Brain pericyte (primary cell): Measurements from ENCODE around the gene FAM186B.
"Not testable (repeated sequence)": the region's sequence is repeated elsewhere in the genome, so short reads cannot be mapped to it uniquely, and the experiment has no call there.

Experiments used
- DNase-seq: peaks from one replicate; pipeline ENCODE4 v3.0.0-alpha.2; 2012; ENCODE audit warnings: low read depth, low spot score

FAM186B gene

DNA sequence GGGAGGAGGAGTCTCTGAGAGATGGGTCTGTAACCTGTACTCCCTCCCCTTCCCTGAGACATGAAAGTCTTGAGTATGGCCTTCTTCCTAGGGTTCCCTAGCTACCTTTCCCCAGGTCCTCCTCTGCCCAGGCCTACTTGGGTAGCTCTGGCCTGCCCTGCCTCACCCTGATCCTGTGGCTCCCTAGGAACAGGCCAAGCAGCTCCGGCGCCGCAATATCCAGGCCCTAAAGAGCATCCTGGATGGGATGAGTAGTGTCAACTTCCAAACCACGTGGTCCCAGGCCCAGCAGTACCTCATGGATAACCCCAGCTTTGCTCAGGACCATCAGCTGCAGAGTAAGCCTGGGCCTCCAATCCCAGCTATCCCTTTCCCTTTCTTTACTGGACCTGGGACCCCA, 30.2 kb upstream of the FAM186B start:
- no peak for DNase-seq

DNA sequence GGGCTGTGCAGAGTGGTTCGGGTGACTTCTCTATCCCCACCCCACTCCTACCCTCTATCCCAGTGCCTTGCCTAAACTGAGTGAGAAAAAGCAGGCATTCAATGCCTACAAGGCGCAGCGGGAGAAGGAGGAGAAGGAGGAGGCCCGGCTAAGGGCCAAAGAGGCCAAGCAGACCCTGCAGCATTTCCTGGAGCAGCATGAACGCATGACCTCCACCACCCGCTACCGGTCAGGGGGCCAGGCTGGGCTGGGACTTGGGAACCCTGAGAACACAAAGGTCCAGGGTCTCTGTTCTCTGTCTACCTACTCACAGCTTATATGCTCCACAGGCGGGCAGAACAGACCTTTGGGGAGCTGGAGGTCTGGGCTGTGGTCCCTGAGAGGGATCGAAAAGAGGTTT, 29.6 kb upstream of the FAM186B start:
- no peak for DNase-seq

DNA sequence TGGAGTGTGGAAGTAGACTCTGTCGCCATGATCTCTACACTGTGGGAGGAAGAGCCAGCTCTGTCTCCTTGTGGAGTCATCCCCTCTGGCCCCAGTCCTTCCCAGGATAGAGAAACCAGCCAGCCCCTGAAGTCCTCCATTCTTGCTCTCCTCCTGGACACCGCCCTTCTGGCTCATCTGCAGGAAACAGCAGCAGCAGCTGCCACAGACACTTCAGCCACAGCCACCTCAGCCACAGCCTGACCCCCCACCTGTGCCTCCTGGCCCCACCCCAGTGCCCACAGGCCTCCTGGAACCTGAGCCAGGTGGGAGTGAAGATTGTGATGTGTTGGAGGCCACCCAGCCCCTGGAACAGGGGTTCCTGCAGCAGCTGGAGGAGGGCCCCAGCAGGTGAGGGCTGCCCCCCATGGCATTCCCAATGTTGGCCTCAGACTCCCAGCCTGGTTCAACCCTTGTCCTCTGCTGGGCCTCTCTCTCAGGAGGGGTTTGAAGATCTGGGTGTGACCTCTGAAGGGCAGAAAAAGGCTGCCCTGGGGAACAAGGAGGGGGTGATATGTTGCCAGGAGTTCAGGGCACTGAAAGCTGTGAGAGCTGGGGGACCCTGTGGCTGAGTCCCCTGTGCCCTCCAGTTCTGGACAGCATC, 28.4 kb upstream of the FAM186B start:
- no peak for DNase-seq

DNA sequence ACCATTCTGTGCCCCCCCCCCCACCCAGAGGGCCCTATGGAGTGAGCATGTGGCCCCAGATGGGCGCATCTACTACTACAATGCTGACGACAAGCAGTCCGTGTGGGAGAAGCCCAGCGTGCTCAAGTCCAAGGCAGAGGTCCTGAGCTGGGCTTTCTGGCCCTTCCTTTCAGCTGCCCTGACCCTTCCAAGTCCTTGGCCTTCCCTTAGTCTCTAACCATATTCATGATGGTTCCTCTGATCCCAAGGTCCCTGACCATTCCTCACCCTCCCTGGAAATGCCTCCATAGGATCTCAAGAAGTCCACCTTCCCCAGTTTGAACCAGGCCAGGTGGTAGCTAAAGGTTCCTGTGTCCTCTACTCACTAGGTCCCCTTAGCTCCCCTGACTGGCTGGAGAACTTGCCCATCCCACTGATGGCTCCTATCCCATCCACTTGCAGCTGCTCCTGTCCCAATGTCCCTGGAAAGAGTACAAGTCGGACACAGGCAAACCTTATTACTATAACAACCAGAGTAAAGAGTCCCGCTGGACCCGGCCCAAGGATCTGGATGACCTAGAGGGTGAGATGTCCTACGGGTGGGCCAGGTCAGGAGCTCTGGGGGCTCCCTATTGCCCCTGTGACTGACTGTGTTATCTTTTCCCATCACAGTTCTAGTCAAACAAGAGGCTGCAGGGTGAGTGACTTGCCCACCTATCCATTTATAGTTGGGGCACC, 27.7 kb upstream of the FAM186B start:
- no peak for DNase-seq

GRCh38 chr12:49632401-49632800, 27.0 kb upstream of the FAM186B start:
- no peak for DNase-seq

DNA sequence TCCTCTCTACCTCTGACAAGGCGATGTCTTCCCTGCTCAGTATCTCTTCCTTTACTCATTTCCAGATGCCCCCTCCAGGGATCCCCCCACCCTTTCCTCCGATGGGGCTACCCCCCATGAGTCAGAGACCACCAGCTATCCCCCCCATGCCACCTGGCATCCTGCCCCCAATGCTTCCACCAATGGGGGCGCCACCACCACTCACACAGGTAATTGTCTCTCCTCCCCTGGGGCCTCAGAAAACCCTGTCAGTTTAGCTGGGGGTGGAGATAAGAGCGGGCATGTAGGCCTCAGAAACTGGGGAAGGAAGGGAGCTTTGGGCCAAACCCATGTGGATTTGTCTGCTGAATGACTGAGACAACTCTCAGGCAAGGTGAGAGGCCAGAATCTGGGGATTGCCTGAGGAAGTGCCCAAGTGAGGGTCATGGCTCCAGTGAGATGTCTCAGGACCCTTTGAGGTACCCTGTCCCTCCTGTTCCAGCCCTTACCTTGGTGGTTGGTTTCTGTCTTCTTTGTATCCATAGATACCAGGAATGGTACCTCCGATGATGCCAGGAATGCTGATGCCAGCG, 26.0 kb upstream of the FAM186B start:
- DNase-seq: no peak

GRCh38 chr12:49627752-49628360, 22.4 kb upstream of the FAM186B start:
- DNase-seq: no peak

DNA sequence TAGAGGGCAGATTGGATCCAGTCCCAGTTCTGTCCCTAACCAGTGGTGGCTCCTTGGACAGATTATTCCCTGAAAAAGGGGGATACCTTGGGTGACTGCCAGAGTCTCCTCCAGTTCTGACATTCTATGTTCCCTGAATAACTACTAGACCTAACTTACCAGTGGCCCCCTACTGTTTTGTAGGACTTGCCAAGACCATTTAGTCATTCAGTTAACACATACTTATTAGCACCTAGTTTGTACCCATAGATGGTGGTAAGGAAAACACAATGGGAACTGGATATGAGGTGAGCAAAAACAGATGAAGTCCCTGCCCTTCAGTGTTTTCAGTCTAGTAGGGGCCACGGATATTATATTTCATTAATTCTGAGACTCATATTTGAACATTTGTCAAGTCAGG, 21.4 kb upstream of the FAM186B start:
- DNase-seq: no peak

DNA sequence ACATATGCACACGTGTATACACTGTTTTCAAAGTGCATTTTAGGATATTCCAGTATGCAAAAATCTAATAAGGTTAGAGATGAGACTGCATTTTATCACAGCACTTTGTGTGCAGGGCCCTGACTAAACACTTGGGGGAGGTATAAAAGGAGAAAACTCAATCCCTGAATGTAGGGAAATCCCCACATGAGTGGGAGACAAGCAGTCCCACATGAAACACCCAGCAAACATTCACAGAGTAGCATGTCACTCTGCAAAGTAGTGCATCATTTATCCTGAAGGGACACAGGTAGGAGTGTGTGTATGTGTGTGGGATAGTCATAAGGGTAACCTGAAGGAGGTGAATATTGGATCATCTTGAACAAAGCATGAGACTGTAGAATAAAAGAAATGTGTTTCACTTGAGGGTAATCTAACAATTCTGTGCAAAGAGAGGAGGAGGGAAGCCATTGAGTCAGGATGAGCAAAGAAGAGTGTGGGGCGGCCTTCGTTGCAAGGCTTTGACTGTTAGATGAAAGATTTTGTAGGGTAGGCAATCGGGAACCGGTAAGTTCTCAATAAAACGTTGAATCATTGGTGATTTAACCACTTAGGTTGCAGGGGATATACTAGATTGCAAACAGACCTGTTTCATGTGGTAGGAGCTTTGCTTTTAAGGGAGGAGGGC, 20.9 kb upstream of the FAM186B start:
- no peak for DNase-seq

DNA sequence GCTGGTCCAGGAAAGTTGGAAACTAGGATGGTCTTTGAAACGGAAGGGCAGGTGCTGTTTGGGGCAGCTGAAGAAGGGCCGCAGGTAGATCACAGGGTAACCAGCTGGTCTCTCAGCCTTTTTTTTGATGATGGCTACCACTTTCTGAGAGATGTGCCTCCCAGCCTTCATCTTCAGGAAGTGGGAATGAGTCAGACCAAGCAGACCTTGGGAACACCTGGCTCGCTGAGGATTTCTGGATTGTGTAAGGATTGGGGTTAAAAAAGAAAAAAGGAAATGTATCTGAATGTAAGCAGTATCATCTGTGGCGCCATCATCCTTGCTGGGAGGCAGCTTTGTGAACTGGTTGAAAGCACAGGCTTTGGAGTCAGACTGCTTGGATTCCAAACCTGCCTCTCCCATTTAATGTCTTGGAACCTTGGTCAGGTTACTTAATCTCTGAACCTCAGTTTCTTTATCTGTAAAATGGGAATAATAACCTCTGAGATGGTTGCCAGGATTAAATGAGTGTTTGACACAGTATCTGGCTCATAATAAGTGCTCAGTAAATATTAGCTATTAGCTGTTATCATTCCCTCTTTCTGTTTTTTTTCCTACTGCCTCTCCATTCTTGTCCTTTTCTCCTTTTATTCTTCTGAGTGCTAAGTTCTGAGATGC, 19.6 kb upstream of the FAM186B start:
- DNase-seq: no peak

GRCh38 chr12:49623142-49623904, 17.9 kb upstream of the FAM186B start, which contains the start of gene PRPF40B:
PRPF40B (plus strand) TSS chr12:49623561; CDS start chr12:49623591, 30 bp downstream.
- DNase-seq: no peak

DNA sequence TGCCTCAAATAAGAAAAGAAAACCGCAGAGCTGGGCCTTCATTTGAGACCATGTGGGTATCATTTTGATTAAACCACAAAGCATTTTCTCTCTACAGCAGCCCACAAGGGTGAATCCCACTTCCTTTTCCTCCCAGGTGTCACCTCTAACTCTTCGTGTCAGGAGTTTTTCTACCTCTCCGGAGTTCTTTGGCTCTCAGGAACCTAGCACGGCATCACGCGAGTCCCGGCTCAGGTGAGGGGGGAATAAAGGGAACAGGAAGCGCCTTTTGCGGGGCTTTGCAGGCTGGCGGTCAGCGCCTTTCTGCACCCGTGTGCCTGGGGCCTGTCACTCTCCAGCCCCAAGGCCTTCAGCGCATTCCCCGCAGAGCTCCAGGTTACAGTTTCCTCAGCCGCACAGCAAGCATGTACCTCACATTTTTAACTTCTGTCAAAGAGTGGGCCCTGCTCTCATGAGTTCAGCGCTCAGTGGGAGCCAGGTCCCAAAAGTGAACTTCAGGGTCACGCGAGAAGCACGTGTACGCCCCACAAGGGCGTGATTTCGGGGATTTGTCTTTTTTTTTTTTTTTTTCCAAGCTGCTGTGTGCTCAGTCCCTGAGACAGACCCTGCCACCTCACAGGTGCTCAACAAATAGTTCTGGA, 17.2 kb upstream of the FAM186B start:
- no peak for DNase-seq

DNA sequence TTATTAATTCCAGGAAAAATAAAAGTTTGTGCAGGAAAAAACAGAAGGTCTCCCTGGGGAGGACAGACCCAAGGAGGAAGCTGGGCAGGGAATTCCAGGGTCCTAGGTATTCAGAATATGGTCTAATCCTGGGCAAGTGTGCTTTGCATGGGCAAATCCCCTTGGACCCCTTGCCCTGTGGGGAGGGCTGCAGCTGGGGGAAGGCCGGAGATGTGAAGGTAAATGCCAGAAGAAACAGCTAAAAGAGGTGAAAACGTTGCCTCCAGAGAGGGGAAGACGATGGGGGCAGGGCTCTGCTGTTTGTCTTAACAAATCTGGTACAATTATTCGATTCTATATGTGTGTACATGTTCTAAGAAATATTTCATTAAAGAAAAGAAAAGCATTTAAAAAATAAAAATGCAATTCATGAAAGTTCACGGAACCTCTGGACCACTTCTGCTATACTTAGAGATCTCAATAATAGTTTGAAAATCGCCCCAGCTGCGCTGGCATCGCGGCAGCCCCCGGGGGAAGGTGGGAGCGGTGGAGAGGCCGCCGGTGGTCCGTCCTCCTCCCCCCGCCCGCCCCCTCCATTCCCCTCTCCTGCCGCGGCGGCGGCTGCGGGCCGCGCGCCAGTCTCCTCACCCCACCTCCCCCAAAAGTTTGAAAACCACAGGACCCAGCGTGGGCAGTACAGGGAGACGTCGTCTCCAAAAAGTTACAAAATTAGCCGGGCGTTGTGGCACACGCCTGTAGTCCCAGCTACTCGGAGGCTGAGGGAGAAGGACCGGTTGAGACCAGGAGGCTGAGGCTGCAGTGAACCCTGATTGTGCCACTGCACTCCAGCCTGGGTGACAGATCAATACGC, 16.4 kb upstream of the FAM186B start:
- no peak for DNase-seq

DNA sequence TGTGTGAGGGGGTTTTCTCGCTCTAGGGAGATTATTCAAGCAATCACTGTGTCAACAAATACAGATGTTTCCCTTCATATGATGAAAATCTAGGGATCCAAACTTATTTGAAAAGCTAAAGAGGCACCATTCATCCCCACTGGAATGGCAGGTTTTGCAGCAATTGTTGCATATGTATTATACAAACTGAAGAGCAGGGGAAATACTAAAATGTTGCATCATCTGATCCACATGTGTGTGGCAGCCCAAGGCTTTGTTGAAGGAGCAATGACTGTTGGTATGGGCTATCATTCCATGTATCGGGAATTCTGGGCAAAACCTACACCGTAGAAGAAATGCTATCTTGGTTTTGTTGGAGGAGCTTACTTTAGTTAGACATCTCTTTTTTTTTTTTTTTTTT, 13.8 kb upstream of the FAM186B start:
- no peak for DNase-seq

GRCh38 chr12:49618576-49618975, 13.1 kb upstream of the FAM186B start:
- DNase-seq: no peak

- no peak for DNase-seq
These were observed 11.2 kb upstream of the FAM186B start for GRCh38 chr12:49616533-49617219.

GRCh38 chr12:49615725-49616124, 10.3 kb upstream of the FAM186B start:
- no peak for DNase-seq

DNA sequence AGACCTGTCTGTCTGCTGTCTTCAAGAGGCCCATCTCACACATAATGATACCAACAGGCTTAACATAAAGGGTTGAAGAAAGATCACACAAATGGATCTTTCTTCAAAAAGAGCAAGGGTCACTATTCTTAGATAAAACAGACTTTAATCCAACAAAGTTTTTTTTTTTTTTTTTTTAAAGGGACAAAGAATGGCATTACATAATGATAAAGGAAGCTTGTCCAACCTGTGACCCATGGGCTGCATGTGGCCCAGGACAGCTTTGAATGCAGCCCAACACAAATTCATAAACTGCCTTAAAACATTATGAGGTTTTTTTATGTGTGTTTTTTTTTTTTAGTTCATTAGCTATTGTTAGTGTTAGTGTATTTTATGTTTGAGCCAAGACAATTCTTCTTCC, 6.8 kb upstream of the FAM186B start:
- DNase-seq: no peak

DNA sequence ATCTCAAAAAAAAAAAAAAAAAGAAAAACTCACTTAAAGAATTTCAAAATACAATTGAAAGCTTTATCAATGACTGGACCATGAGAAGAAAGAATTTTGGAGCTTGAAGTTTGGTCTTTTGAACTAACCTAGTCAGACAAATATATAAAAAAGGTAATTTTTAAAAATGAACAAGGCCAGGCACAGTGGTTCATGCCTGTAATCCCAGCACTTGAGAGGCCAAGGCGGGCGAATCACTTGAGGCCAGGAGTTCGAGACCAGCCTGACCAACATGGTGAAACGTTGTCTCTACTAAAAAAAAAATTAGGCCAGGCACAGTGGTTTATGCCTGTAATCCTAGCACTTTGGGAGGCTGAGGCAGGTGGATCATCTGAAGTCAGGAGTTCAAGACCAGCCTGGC, 5.3 kb upstream of the FAM186B start:
- not testable (repeated sequence) for DNase-seq
